Measurements from ENCODE around the gene RIMBP3C. TPM values are rescaled to one million over a fixed set of nuclear protein-coding genes. Genes with fewer than 3 reads are reported as not detected.

Gene RIMBP3C
- total and polyA plus RNA-seq, 2 donors (not counting 1 experiment from before 2014, with no cell fraction given): 0.22 to 0.89 TPM

DNA sequence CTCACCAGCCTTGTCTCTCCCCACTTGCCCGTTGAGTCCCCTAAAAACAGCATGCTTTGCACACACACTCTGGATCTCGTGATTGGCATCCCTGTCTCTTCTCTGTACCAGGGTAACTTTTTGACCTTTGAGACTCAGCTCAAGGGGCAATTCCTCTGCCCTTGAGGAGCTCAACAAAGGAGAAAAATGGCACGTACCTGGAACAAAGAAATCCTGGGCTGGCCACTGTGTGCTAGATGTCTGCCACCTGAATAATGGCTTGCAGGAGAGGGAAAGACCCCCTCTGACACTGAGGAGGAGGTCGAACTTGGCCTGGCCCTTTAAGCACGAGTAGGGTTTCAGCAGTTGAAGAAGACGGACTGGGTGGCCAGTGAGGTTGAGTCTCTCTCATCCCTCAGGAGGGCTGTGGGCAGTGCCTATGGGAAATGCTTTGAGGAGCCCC, 22.1 kb upstream of the RIMBP3C start:
- no peak overlapping the region for H3K9ac ChIP-seq (ENCODE audit: low read length)
- H3K9me3 Mint-ChIP-seq (ENCODE audit: insufficient read depth): no peaks in the 10 kb centered on the region
- H3K27ac Mint-ChIP-seq: no peak overlapping the region
- H4K20me1 ChIP-seq (ENCODE audit: control insufficient read depth, insufficient read depth, low read length, poor library complexity, severe bottlenecking): peaks cover 94% of the 10 kb centered on the region
- H3K79me2 ChIP-seq (ENCODE audit: control insufficient read depth, insufficient read depth, low read length): peaks cover 100% of the 10 kb centered on the region
- CTCF ChIA-PET: interaction anchor here (1.4 kb wide), 1 partner anchor 74 kb away, joined by 3 read pairs; no protein-coding TSS in a partner anchor
- no peak overlapping the region for H3K4me3 ChIP-seq (ENCODE audit: control extremely low read depth in 1 of 5, extremely low read depth in 1 of 5, insufficient read depth in 1 of 5, low read depth in 2 of 5, low read length in 4 of 5)
- TF ChIP-seq EZH2 (IDR thresholded peaks at IDR 0.05; ENCODE audit: borderline replicate concordance, insufficient read depth, low read depth, low read length, poor library complexity, severe bottlenecking): no peak
- H3K4me1 Mint-ChIP-seq: peaks cover 62% of the 10 kb centered on the region
- no peak for ATAC-seq (ENCODE audit: low read depth)
- DNase-seq: no peak
- no peaks in the 10 kb centered on the region for H3K27me3 ChIP-seq (replicated peaks in 1 of 4; ENCODE audit: control extremely low read depth in 1 of 4, control insufficient read depth in 3 of 4, insufficient read depth in 4 of 4, low read length in 3 of 4)
- H3K4me1 ChIP-seq (ENCODE audit: control insufficient read depth in 2 of 2, insufficient read depth in 2 of 2, low read length in 2 of 2): peaks cover 29 to 42% of the 10 kb centered on the region in 2 donors
- intact Hi-C loops (cut with micrococcal nuclease): no loop called here
- no peak overlapping the region for H3K27ac ChIP-seq (ENCODE audit: low read length in 2 of 2)
- no peaks in the 10 kb centered on the region for H3K9me3 ChIP-seq (ENCODE audit: control extremely low read depth in 1 of 3, control insufficient read depth in 2 of 3, insufficient read depth in 1 of 3, low read length in 2 of 3)
- H3K36me3 ChIP-seq (replicated peaks in 1 of 2; ENCODE audit: control extremely low read depth in 1 of 2, control insufficient read depth in 1 of 2, extremely low read depth in 1 of 2, insufficient read depth in 2 of 2, low read length in 1 of 2): peaks cover 4 to 7% of the 10 kb centered on the region in 2 experiments
- POLR2A ChIA-PET: no interaction called here
- no peak overlapping the region for H3K4me3 Mint-ChIP-seq
- 85% methylated on average over 6 of the region's 6 CpGs for WGBS (ENCODE audit: insufficient coverage)
- H2AFZ ChIP-seq (ENCODE audit: insufficient read depth, low read depth, low read length, poor library complexity, severe bottlenecking): no peak overlapping the region
- H3K4me2 ChIP-seq (replicated peaks; ENCODE audit: low read depth, low read length, poor library complexity, severe bottlenecking): no peak overlapping the region
- H3K27me3 Mint-ChIP-seq: no peaks in the 10 kb centered on the region

GRCh38 chr22:21571679-21572078, 20.4 kb upstream of the RIMBP3C start:
- Histone ChIP-seq H2AFZ (ENCODE audit: insufficient read depth, low read depth, low read length, poor library complexity, severe bottlenecking) (no peak overlapping the region), H3K9me3 (ENCODE audit: control extremely low read depth in 1 of 3, control insufficient read depth in 2 of 3, insufficient read depth in 1 of 3, low read length in 2 of 3) (no peaks in the 10 kb centered on the region), H3K4me3 (ENCODE audit: control extremely low read depth in 1 of 5, extremely low read depth in 1 of 5, insufficient read depth in 1 of 5, low read depth in 2 of 5, low read length in 4 of 5) (no peak overlapping the region), H3K4me2 (replicated peaks; ENCODE audit: low read depth, low read length, poor library complexity, severe bottlenecking) (no peak overlapping the region), H3K79me2 (ENCODE audit: control insufficient read depth, insufficient read depth, low read length) (peaks cover 98% of the 10 kb centered on the region), H3K27me3 (replicated peaks in 1 of 4; ENCODE audit: control extremely low read depth in 1 of 4, control insufficient read depth in 3 of 4, insufficient read depth in 4 of 4, low read length in 3 of 4) (no peaks in the 10 kb centered on the region), H4K20me1 (ENCODE audit: control insufficient read depth, insufficient read depth, low read length, poor library complexity, severe bottlenecking) (peaks cover 81% of the 10 kb centered on the region), H3K4me1 (ENCODE audit: control insufficient read depth in 2 of 2, insufficient read depth in 2 of 2, low read length in 2 of 2) (peaks cover 29 to 48% of the 10 kb centered on the region in 2 donors), H3K9ac (ENCODE audit: low read length) (no peak overlapping the region), H3K27ac (ENCODE audit: low read length in 2 of 2) (no peak overlapping the region), H3K36me3 (replicated peaks in 1 of 2; ENCODE audit: control extremely low read depth in 1 of 2, control insufficient read depth in 1 of 2, extremely low read depth in 1 of 2, insufficient read depth in 2 of 2, low read length in 1 of 2) (peaks cover 3 to 4% of the 10 kb centered on the region in 2 experiments)
- Mint-ChIP-seq H3K9me3 (ENCODE audit: insufficient read depth) (no peaks in the 10 kb centered on the region), H3K27me3 (no peaks in the 10 kb centered on the region), H3K27ac (no peak overlapping the region), H3K4me3 (no peak overlapping the region), H3K4me1 (peaks cover 54% of the 10 kb centered on the region)
- intact Hi-C loops (cut with micrococcal nuclease): no loop called here
- ChIA-PET POLR2A (no interaction called here), CTCF (no interaction called here)
- 80% methylated on average over 1 of the region's 4 CpGs for WGBS (ENCODE audit: insufficient coverage)
- TF ChIP-seq, protein P1, sequence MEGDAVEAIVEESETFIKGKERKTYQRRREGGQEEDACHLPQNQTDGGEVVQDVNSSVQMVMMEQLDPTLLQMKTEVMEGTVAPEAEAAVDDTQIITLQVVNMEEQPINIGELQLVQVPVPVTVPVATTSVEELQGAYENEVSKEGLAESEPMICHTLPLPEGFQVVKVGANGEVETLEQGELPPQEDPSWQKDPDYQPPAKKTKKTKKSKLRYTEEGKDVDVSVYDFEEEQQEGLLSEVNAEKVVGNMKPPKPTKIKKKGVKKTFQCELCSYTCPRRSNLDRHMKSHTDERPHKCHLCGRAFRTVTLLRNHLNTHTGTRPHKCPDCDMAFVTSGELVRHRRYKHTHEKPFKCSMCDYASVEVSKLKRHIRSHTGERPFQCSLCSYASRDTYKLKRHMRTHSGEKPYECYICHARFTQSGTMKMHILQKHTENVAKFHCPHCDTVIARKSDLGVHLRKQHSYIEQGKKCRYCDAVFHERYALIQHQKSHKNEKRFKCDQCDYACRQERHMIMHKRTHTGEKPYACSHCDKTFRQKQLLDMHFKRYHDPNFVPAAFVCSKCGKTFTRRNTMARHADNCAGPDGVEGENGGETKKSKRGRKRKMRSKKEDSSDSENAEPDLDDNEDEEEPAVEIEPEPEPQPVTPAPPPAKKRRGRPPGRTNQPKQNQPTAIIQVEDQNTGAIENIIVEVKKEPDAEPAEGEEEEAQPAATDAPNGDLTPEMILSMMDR (IDR thresholded peaks at IDR 0.05): no peak
- DNase-seq (no peak), ATAC-seq (ENCODE audit: low read depth) (no peak)

Measured in B cell (primary cell).